Inferior parietal cortex (tissue), 1 donor: Measurements from ENCODE around the gene GTF2H3.
A peak's percentile ranks its signal among the peaks of the same experiment; 100 is the strongest.
"Not testable (repeated sequence)": the region's sequence is repeated elsewhere in the genome, so short reads cannot be mapped to it uniquely, and the experiment has no call there.

Source experiments
- DNase-seq: peaks from one replicate; pipeline ENCODE4 v3.0.0-alpha.2; 2016; ENCODE audit errors: extremely low spot score

Gene GTF2H3

DNA sequence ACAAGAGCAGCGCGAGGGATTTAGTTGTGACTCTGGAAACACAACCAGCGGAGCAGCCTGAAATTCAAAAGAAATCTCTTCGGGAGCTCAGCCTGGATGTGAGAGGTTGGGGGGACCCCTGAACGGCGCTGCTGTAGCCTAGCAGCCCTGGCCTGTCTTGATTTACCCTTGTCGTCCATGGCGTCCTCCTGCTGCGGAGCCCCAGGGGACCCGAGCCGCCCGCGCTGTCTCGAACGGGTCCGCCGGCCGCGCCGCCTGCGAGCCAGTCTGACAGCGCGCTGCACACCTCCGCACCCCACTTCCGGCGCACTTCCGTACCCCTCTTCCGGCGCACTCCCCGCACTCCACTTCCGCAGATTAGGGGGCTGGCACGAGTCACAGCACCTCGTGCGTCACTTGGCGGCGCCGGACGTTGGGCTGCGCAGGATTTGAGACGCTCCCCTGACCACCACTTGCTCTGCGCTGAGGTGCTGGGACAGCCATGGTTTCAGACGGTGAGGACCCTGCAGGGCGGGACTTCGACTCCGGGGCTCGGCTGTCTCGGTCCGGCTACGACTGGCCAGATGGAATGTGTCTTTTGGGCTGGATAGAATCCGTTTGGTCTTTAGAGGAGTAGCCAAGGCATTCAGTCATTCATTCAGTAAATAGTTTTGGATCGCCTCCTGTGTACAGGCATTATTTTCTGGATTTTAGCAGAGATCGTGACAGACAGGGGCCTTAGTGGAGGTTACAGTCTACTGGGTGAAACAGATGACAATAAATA lies at the start of gene GTF2H3, which contains the start of gene EIF2B1:
Gene GTF2H3, plus strand, starts transcription at position 451 of the 763 bp plus-strand sequence. Its CDS starts 31 bp downstream, at position 482.
Gene EIF2B1, minus strand, starts transcription at position 308 of the 763 bp plus-strand sequence. Its CDS starts 129 bp downstream, at position 179.
- DNase-seq: peak; percentile 98

GRCh38 chr12:123591702-123592481 lies 41.7 kb upstream of the GTF2H3 start:
- no peak for DNase-seq

GRCh38 chr12:123595729-123596128 lies 37.9 kb upstream of the GTF2H3 start:
- no peak for DNase-seq

DNA sequence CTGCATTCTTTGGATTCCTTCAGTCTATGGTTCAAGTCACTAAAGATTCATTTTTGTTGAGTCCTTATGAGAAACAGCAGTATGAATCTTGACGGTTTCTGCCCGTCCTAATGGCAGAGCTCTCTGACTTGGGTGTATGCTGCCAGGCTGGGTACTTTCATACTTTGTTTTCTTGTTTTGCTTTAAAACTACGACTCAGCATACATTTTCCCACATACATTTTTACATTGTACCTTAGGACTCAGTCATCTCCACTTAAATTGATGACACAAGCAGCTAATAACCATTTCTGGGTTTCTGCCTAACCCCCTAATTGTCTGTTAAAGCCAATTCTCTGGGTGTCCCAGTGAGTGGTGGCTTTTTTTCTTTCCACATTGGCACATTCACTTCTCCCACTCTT lies 36.5 kb upstream of the GTF2H3 start:
- no peak for DNase-seq

DNA sequence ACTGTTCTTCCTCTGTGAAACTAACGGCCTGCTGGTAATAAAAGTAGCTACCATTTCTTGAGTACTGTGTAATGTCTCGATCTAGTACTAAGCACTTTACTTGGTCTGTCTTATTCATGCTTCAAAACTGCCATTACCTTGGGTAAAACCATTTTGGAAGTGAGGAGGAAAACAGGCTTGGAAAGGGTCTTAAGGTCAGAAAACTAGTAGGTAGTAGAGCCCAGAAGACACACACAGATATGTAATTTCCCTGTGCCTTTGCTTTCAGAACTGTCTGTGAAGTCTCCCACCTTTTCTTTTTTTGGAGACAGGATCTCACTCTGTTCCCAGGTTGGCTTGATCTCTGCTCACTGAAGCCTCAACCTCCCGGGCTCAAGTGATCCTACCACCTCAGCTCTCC lies 35.1 kb upstream of the GTF2H3 start:
- no peak for DNase-seq

GRCh38 chr12:123599310-123599709 lies 34.3 kb upstream of the GTF2H3 start:
- no peak for DNase-seq

- DNase-seq: no peak
These were observed 33.9 kb upstream of the GTF2H3 start for GRCh38 chr12:123599721-123600120.

- peak; percentile 88 for DNase-seq
These were observed 31.8 kb upstream of the GTF2H3 start, which contains the start of gene DDX55 for GRCh38 chr12:123601602-123602489. Gene DDX55, plus strand, starts transcription at chr12:123602099. Its CDS starts 50 bp downstream, at chr12:123602149.

GRCh38 chr12:123602651-123603195 lies 30.9 kb upstream of the GTF2H3 start:
- no peak for DNase-seq

DNA sequence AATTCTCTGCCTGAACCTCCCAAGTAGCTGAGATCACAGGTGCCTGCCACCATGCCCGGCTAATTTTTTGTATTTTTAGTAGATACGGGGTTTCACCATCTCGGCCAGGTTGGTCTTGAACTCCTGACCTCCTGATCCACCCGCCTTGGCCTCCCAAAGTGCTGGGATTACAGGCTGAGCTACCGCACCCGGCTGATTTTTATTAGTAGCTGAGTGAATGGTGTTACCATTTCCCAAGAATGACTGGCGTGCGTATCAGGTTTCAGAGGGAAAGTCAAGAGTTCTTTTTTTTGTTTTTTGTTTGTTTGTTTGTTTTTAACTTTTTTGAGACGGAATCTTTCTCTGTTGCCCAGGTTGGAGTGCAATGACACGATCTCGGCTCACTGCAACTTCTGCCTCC lies 30.1 kb upstream of the GTF2H3 start:
- not testable (repeated sequence) for DNase-seq

DNA sequence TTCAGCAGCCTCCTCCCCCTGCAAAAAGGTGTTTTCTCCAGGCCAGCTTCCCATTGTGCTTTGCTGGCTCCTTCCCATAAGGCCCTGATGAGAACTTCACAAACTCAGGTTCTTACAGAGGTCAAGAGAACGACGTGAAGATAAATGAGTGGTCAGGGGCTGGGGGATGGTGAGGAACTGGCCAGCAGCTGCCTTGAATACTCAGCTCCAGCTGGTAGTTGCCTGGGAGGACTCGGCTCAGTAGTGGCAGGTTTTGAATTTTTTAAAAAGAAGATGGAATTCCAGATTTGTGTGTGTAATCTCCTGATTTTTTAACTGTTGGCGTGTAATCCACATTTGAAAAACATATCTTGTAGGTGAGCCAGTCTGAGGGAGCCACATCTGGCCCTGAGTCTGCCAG lies 25.9 kb upstream of the GTF2H3 start:
- no peak for DNase-seq

- DNase-seq: peak; percentile 20
These were observed 25.4 kb upstream of the GTF2H3 start for GRCh38 chr12:123608182-123608581.

- no peak for DNase-seq
These were observed 19.5 kb upstream of the GTF2H3 start for GRCh38 chr12:123614110-123614509.

DNA sequence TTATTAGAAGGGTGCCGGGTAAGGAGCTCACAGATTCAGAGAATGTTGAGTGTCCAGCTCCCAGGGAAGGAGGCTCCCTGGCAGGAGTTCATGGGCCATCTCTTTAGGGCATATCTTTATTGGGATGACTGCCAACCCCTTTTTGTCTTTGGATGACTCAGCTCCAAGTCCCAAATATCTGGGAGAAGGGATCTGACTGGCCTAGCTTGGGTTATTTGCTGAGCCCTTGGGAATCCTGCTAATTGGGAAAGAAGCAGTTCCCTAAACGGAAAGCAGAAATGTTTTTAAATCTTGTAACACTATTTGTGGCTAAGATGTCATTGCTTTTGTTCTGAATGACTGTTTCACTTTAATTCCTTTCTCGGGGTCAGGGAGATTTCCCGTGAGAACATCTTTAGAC lies 19.1 kb upstream of the GTF2H3 start:
- no peak for DNase-seq

DNA sequence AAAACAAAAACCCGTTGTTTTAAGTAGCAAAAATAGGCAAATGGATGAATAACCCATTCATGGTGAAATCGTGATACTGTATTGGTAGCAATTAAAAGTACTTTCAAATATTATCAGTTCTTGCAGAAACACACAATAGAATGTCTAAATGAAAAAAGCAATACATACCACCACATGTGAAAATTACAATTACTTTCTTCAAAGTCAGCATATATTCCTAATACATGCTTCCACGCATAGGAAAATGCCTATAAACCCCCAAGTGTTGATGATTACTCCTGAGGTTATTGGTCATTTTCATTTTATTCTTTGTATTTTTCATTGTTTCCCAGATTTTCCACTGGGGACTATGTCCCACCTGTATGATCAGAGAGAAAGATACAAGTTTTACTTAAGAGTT lies 16.5 kb upstream of the GTF2H3 start:
- no peak for DNase-seq

- no peak for DNase-seq
These were observed 16.0 kb upstream of the GTF2H3 start for GRCh38 chr12:123617580-123617979.

- no peak for DNase-seq
These were observed 12.5 kb upstream of the GTF2H3 start for GRCh38 chr12:123621101-123621500.

DNA sequence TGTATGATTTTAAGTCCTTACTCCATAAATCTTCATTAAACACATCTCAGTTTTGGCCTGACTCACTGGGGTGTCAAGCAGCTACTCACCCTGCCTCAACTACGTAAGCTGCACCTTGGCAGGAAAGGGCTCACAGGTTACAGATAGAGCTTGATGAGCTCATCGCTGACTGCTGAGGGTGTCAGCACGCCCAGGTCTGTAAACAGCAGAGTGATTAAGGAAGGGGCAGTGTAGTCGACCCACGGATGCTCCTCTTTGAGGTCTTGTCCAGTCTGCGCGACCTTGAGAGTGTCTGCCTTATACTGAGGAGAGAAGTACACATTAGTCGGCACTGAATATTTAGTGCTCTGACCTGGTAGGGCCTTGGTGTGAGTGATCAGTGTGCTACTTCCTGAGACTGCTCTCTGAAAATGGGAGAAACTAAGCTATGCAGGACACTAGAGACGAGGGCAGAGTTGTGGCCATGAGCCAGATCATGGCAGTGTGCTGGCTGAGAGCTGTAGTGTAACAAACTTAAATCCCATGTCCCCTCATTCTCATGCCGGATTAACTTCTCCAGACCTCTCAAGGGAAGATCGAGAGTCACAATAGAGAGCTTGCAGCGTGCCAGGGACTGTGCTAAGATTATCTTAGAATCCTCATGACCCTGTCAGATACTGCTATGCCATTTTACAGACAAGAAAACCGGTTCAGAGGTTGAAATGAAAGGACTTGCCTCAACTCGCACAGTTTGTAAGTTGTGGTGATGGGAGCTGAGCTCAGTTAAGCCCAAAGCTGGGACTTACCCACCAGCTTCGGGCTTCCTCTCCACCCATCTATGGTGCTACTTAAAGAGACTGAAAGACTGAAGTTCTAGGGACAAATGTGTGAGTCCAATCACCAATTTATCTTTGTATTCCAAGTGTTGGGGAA lies 11.8 kb upstream of the GTF2H3 start:
- no peak for DNase-seq

GRCh38 chr12:123634142-123634561 lies 523 bp downstream of the GTF2H3 start:
- DNase-seq: no peak

- DNase-seq: no peak
These were observed 10.3 kb downstream of the GTF2H3 start for GRCh38 chr12:123643911-123644310.
